ES-I3 (cell line): Measurements from ENCODE around the gene CHRNB2.
A peak's percentile ranks its signal among the peaks of the same experiment; 100 is the strongest.

Source experiments
- H3K36me3 ChIP-seq: 2 replicates; pipeline ENCODE4 v1.6.1; 2013; ENCODE audit warnings: mild to moderate bottlenecking, low read length, control low read depth, moderate library complexity; ENCODE audit not compliant: insufficient read depth
- H3K4me1 ChIP-seq: 2 replicates; pipeline ENCODE4 v1.6.1; 2013; ENCODE audit warnings: mild to moderate bottlenecking, control low read depth, low read length; ENCODE audit not compliant: insufficient read depth
- H3K9ac ChIP-seq: 2 replicates; pipeline ENCODE4 v1.6.1; 2013; ENCODE audit warnings: low read depth, mild to moderate bottlenecking, low read length, moderate library complexity
- H3K9me3 ChIP-seq: 2 replicates; pipeline ENCODE4 v1.6.1; 2013; ENCODE audit warnings: mild to moderate bottlenecking, low read length, moderate library complexity; ENCODE audit not compliant: control insufficient read depth, insufficient read depth

CHRNB2 gene

GRCh38 chr1:154605534-154605933 is 38.0 kb downstream of the CHRNB2 start:
- Histone ChIP-seq H3K9ac (no peak overlapping the region), H3K36me3 (peaks cover 14% of the 10 kb centered on the region), H3K9me3 (no peaks in the 10 kb centered on the region), H3K4me1 (peaks cover 18% of the 10 kb centered on the region)

GRCh38 chr1:154607106-154607608 is 39.6 kb downstream of the CHRNB2 start:
- Histone ChIP-seq H3K36me3 (no peaks in the 10 kb centered on the region), H3K9me3 (no peaks in the 10 kb centered on the region), H3K9ac (peak overlapping the region; percentile 85), H3K4me1 (peaks cover 25% of the 10 kb centered on the region)

GRCh38 chr1:154607609-154608396 is 40.2 kb downstream of the CHRNB2 start, which contains the start of gene ADAR:
Gene ADAR, minus strand, starts transcription at chr1:154608186. Its CDS starts 180 bp downstream, at chr1:154608006.
- Histone ChIP-seq H3K4me1 (peaks cover 25% of the 10 kb centered on the region), H3K9ac (peak within 1 kb of the TSS; percentile 85), H3K9me3 (no peaks in the 10 kb centered on the region), H3K36me3 (no peaks in the 10 kb centered on the region)

DNA sequence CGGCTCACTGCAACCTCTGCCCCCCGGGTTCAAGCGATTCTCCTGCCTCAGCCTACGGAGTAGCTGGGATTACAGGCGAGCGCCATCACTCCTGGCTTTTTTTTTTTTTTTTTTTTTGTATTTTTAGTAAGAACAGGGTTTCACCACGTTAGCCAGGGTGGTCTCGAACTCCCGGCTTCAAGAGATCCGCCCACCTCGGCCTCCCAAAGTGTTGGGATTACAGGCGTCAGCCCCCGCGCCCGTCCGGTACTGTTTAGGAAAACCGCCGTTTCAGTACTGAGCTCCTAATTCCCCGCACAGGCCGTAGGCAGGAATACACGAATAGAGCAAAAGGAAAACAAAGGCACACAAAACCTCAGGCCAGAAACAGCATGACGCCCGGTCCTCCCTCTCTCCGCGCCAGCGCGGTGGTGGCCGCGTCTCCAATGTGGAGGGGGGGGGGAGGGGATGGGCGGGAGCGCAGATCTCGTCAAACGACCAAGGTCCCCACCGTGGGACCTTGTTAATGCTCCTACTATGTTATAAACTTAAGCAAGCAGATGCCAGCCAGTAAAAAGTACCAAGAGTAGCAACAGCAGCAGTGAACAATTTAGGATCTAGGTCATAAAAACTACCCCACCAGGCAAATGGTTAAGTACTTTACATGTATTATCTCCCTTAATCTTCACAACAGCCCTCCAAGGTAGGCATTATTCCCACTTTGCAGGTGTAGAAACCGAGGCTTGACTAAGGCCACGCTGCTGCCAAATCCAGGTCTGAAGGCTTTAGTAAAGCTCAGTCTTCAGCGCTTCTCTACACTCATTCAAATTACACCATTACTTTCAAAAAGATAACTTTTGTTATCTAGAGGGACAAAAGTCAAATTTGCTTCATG is 41.1 kb downstream of the CHRNB2 start:
- peak overlapping the region; percentile 85 for H3K9ac ChIP-seq
- no peaks in the 10 kb centered on the region for H3K36me3 ChIP-seq
- no peaks in the 10 kb centered on the region for H3K9me3 ChIP-seq
- H3K4me1 ChIP-seq, result peaks cover 25% of the 10 kb centered on the region

DNA sequence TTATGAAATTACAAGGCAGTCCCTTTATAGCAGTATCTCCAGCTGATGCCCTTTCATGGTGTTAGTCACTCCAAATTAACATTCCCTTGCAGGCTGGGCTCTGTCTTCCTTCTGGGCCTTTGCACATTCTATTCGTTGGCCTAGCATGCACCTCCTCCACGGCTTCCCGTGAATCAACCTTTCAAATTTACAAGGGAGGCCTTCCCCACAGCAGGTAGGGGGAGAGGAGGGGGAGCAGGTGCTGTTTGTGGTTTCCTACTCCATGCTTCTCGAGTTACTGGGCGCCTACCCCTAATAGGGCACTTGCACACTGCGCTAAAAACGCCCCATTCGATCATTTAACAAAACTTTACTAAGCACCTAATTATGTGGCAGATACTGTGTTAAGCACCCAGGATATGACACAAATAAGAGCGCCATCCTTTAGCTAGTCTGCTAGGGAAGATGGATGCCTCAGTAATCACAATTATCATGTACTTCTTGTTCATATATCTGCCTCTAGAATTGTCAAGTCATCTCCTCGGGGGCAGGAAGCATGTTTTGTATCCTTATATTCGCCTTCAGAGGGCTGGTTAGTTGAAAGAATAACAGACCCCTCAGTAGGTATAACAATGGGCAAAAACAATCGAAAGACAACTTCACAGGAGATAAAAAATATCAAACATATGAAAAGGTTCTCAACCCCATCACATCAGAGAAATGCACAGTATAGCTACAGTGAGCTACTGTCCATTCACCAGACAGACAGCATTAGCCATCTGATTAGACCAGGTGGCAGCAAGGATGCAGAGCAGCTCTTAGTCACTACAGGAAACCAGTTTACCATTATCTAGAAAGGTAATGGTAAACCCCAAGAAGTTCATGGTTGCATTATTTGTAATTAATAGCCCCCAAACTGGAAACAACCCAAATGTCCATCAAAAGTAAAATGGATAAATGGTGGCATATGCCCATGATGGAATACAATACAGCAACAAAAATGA is 42.1 kb downstream of the CHRNB2 start:
- H3K4me1 ChIP-seq, result peaks cover 31% of the 10 kb centered on the region
- peak overlapping the region; percentile 85 for H3K9ac ChIP-seq
- no peaks in the 10 kb centered on the region for H3K9me3 ChIP-seq
- H3K36me3 ChIP-seq, result no peaks in the 10 kb centered on the region

- peak overlapping the region; percentile 29; the same call in 1 of the 2 replicates for H3K9ac ChIP-seq
- H3K36me3 ChIP-seq, result no peaks in the 10 kb centered on the region
- peaks cover 33% of the 10 kb centered on the region for H3K4me1 ChIP-seq
- no peaks in the 10 kb centered on the region for H3K9me3 ChIP-seq
Observed at GRCh38 chr1:154611150-154611862, 43.7 kb downstream of the CHRNB2 start.

DNA sequence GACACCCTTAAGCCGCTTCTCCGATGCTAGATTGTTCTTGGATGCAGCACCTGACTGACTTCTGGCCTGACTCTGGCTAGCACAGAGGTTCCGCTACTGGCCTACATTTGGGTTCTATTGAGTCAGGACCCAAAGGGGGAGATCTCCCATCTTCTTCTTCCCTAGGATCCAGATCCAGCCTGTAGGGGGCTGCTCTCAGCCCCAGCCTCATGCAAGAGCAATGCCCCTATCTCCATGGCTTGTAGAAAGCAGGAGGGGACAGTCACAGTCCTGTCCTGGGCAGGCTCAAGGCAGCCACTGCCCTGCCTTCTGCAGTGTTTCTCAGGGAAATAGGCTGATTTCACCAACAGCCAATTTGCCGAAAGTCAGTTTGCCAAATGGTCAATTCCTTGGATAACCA is 46.7 kb downstream of the CHRNB2 start:
- H3K36me3 ChIP-seq, result no peaks in the 10 kb centered on the region
- peaks cover 29% of the 10 kb centered on the region for H3K4me1 ChIP-seq
- no peak overlapping the region for H3K9ac ChIP-seq
- H3K9me3 ChIP-seq, result no peaks in the 10 kb centered on the region

DNA sequence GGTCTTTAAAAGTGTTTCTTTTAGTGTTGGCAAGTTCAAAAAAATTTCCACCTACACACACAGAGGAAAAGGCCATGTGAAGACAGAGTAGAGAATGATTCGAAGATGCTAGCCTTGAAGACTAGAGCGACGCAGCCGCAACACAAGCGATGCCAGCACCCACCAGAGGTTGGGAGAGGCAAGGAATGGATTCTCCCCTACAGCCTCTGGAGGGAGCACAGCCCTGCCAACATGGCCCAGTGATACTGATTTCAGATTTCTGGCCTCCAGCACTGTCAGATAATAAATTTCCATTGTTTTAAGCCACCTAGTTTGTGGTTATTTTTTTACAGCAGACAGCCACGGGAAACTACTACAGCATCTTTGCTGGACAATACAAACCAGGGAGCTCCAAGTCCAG is 47.3 kb downstream of the CHRNB2 start:
- no peak overlapping the region for H3K9ac ChIP-seq
- no peaks in the 10 kb centered on the region for H3K9me3 ChIP-seq
- H3K4me1 ChIP-seq, result peaks cover 24% of the 10 kb centered on the region

DNA sequence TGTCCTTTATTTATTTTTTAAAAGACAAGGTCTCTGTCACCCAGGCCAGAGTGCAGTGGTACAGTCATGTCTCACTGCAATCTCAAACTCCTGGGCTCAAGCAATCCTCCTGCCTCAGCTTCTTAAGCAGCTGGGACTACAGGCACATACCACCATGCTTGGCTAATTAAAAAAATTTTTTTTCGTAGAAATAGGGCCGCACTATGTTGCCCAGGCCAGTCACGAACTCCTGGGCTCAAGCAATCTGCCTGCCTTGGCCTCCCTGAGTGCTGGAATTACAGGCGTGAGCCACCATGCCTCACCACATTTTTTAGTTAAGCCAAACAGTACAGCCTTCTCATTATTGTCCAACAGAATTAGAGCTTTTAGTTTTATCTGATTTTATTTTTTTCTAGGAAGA is 47.8 kb downstream of the CHRNB2 start:
- H3K4me1 ChIP-seq, result peaks cover 20% of the 10 kb centered on the region
- H3K9ac ChIP-seq, result no peak overlapping the region
- no peaks in the 10 kb centered on the region for H3K9me3 ChIP-seq
- no peaks in the 10 kb centered on the region for H3K36me3 ChIP-seq

More for the DNA sequence above, 47.3 kb downstream of the CHRNB2 start:
- H3K36me3 ChIP-seq, result no peaks in the 10 kb centered on the region

DNA sequence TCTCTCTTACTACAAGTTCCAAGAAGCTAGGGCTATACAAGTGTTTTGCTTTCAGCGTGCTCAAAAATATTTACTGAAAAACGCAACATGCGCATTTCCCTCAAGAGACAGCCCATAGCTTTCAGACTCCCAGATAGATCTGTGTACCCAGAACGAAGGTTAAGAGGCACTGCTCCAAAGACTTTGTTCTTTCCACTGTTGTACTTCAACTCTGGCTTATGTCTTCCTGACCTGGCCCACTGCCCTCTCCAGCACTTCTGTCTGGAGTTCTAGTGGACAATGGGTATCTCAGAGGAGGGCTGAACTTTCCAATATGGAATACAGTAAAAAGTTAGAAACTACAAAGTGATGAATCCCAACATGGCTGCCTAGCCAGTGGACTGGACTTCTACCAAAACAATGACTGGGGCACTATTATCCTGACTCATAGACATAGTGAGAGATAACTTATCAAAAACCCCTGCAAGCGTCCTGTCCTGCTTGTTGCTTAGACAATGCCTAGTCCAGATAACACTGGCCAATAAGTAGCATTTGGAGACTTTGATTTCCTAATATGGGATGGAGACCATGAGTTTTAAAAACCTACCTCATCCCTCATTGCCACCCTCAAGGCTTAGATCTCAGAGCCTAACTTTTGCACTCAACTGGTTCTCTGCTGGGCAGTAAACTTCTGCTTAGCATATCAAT is 49.2 kb downstream of the CHRNB2 start:
- Histone ChIP-seq H3K9ac (no peak overlapping the region), H3K9me3 (no peaks in the 10 kb centered on the region), H3K36me3 (no peaks in the 10 kb centered on the region), H3K4me1 (peaks cover 12% of the 10 kb centered on the region)

GRCh38 chr1:154619181-154619948 is 51.8 kb downstream of the CHRNB2 start:
- H3K9me3 ChIP-seq, result no peaks in the 10 kb centered on the region
- no peaks in the 10 kb centered on the region for H3K36me3 ChIP-seq
- no peak overlapping the region for H3K9ac ChIP-seq
- H3K4me1 ChIP-seq, result peaks cover 10% of the 10 kb centered on the region

- Histone ChIP-seq H3K36me3 (no peaks in the 10 kb centered on the region), H3K9me3 (no peaks in the 10 kb centered on the region), H3K4me1 (peaks cover 4% of the 10 kb centered on the region; the same call in 1 of the 2 replicates), H3K9ac (no peak overlapping the region)
Observed at GRCh38 chr1:154620751-154621150, 53.2 kb downstream of the CHRNB2 start.
